Measurements from ENCODE around the gene GNAT2.

DNA sequence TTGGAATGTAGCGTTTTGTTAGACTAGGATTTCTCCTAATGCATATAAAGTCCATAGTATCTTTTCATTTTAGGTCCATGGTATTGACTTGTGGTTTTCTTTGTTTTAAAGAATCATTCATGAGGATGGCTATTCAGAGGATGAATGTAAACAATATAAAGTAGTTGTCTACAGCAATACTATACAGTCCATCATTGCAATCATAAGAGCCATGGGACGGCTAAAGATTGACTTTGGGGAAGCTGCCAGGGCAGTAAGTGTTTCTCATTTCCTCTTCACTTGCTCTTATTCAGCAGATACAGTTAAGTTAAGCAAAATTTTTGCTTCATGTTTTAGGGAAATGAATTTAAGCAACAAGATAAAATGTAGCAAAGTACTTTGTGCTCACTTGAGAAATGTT is 45.6 kb downstream of the GNAT2 start:
- TF ChIP-seq, protein P1, sequence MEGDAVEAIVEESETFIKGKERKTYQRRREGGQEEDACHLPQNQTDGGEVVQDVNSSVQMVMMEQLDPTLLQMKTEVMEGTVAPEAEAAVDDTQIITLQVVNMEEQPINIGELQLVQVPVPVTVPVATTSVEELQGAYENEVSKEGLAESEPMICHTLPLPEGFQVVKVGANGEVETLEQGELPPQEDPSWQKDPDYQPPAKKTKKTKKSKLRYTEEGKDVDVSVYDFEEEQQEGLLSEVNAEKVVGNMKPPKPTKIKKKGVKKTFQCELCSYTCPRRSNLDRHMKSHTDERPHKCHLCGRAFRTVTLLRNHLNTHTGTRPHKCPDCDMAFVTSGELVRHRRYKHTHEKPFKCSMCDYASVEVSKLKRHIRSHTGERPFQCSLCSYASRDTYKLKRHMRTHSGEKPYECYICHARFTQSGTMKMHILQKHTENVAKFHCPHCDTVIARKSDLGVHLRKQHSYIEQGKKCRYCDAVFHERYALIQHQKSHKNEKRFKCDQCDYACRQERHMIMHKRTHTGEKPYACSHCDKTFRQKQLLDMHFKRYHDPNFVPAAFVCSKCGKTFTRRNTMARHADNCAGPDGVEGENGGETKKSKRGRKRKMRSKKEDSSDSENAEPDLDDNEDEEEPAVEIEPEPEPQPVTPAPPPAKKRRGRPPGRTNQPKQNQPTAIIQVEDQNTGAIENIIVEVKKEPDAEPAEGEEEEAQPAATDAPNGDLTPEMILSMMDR (IDR thresholded peaks at IDR 0.05): no peak
- TF ChIP-seq, protein P2, sequence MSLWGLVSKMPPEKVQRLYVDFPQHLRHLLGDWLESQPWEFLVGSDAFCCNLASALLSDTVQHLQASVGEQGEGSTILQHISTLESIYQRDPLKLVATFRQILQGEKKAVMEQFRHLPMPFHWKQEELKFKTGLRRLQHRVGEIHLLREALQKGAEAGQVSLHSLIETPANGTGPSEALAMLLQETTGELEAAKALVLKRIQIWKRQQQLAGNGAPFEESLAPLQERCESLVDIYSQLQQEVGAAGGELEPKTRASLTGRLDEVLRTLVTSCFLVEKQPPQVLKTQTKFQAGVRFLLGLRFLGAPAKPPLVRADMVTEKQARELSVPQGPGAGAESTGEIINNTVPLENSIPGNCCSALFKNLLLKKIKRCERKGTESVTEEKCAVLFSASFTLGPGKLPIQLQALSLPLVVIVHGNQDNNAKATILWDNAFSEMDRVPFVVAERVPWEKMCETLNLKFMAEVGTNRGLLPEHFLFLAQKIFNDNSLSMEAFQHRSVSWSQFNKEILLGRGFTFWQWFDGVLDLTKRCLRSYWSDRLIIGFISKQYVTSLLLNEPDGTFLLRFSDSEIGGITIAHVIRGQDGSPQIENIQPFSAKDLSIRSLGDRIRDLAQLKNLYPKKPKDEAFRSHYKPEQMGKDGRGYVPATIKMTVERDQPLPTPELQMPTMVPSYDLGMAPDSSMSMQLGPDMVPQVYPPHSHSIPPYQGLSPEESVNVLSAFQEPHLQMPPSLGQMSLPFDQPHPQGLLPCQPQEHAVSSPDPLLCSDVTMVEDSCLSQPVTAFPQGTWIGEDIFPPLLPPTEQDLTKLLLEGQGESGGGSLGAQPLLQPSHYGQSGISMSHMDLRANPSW (CRISPR knock-in tag; conservative IDR thresholded peaks at IDR 0.05; ENCODE audit: low read depth): no peak
- no peak for TF ChIP-seq ELF4 (CRISPR knock-in tag; IDR thresholded peaks at IDR 0.05; ENCODE audit: low read depth)
- no peak for TF ChIP-seq TEAD4 (CRISPR knock-in tag; IDR thresholded peaks at IDR 0.05)
- TF ChIP-seq CREB1 (CRISPR knock-in tag; IDR thresholded peaks at IDR 0.05): no peak
- TF ChIP-seq JUN (CRISPR knock-in tag; IDR thresholded peaks at IDR 0.05): no peak

Measured in WTC11 (cell line).